ENCODE results near the gene GRID2IP. TPM values are rescaled to one million over a fixed set of nuclear protein-coding genes. Genes with fewer than 3 reads are reported as not detected.

Gene GRID2IP
- total and polyA plus RNA-seq, 2 of the 8 experiments (the other 6 are each of a cell fraction or from before 2014, with no cell fraction given), result 0.80 to 1.3 TPM

GRCh38 chr7:6487184-6487545 is 64.1 kb downstream of the GRID2IP start (continued):
- TF ChIP-seq, protein P1, sequence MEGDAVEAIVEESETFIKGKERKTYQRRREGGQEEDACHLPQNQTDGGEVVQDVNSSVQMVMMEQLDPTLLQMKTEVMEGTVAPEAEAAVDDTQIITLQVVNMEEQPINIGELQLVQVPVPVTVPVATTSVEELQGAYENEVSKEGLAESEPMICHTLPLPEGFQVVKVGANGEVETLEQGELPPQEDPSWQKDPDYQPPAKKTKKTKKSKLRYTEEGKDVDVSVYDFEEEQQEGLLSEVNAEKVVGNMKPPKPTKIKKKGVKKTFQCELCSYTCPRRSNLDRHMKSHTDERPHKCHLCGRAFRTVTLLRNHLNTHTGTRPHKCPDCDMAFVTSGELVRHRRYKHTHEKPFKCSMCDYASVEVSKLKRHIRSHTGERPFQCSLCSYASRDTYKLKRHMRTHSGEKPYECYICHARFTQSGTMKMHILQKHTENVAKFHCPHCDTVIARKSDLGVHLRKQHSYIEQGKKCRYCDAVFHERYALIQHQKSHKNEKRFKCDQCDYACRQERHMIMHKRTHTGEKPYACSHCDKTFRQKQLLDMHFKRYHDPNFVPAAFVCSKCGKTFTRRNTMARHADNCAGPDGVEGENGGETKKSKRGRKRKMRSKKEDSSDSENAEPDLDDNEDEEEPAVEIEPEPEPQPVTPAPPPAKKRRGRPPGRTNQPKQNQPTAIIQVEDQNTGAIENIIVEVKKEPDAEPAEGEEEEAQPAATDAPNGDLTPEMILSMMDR (IDR thresholded peaks at IDR 0.05; ENCODE audit: control extremely low read depth in 1 of 3, insufficient read depth in 1 of 3, low read depth in 1 of 3, low read length in 3 of 3), result no peak
- TF ChIP-seq MAX (IDR thresholded peaks at IDR 0.05) (no peak), POLR2AphosphoS5 (IDR thresholded peaks at IDR 0.05; ENCODE audit: low read depth, low read length) (no peak), TAF1 (IDR thresholded peaks at IDR 0.05; ENCODE audit: low read depth, low read length) (no peak), KDM4A (IDR thresholded peaks at IDR 0.05; ENCODE audit: low read depth, low read length, severe bottlenecking) (no peak)
- TF ChIP-seq, protein P2, sequence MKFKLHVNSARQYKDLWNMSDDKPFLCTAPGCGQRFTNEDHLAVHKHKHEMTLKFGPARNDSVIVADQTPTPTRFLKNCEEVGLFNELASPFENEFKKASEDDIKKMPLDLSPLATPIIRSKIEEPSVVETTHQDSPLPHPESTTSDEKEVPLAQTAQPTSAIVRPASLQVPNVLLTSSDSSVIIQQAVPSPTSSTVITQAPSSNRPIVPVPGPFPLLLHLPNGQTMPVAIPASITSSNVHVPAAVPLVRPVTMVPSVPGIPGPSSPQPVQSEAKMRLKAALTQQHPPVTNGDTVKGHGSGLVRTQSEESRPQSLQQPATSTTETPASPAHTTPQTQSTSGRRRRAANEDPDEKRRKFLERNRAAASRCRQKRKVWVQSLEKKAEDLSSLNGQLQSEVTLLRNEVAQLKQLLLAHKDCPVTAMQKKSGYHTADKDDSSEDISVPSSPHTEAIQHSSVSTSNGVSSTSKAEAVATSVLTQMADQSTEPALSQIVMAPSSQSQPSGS (IDR thresholded peaks at IDR 0.05; ENCODE audit: low read length), result no peak
